Thyroid gland (tissue), 4 donors: ENCODE results near the gene ALS2.

ENCODE experiments used
- POLR2A ChIP-seq, 2 donors: fragments of 450-650 bp; IDR thresholded peaks; one replicate each; pipeline ENCODE4 v1.6.1; 2017; ENCODE audit warnings: antibody characterized with exemption in 2 of 2, mild to moderate bottlenecking in 2 of 2, moderate library complexity in 1 of 2
- TF ChIP-seq, protein P1 (sequence below), 6 experiments: fragments of 200-600 bp in 3 of 6; fragments of 450-650 bp in 3 of 6; sonication (generic) in 3 of 6; IDR thresholded peaks; one replicate each; pipeline ENCODE4 v1.5.1; 2016 to 2019; ENCODE audit warnings: antibody characterized with exemption in 6 of 6, mild to moderate bottlenecking in 2 of 6, inconsistent platforms in 1 of 6, moderate library complexity in 1 of 6

DNA sequence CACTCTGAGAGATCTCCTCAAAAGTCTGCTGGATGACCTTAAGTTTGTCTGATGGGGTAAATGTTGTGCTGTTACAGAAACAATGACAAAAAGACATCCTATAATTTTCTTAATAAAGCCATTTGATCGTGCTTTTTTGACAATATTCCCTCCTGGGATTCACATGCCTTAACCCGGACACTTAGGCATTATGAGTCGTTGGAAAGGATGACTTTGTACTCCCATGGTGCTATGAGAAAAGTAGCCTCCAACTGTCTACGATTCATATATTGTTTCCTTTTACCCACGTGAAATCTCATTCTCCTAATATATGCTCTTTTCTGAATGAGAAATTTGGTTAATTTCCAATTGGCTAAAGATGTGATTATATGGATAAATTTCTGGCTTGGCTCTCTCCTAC, 76.2 kb downstream of the ALS2 start:
- TF ChIP-seq, protein P1, sequence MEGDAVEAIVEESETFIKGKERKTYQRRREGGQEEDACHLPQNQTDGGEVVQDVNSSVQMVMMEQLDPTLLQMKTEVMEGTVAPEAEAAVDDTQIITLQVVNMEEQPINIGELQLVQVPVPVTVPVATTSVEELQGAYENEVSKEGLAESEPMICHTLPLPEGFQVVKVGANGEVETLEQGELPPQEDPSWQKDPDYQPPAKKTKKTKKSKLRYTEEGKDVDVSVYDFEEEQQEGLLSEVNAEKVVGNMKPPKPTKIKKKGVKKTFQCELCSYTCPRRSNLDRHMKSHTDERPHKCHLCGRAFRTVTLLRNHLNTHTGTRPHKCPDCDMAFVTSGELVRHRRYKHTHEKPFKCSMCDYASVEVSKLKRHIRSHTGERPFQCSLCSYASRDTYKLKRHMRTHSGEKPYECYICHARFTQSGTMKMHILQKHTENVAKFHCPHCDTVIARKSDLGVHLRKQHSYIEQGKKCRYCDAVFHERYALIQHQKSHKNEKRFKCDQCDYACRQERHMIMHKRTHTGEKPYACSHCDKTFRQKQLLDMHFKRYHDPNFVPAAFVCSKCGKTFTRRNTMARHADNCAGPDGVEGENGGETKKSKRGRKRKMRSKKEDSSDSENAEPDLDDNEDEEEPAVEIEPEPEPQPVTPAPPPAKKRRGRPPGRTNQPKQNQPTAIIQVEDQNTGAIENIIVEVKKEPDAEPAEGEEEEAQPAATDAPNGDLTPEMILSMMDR (IDR thresholded peaks at IDR 0.05) = no peak
- no peak for TF ChIP-seq POLR2A (IDR thresholded peaks at IDR 0.05)
